Mesothelial cell of epicardium (in vitro differentiated cells): ENCODE results near the gene HNRNPK. TPM values are rescaled to one million over a fixed set of nuclear protein-coding genes. Genes with fewer than 3 reads are reported as not detected.

ENCODE experiments used
- DNase-seq, 2 experiments: peaks; one replicate each; pipeline ENCODE4 v3.0.0; 2021; ENCODE audit warnings: low spot score in 2 of 2; ENCODE audit not compliant: unreplicated experiment in 2 of 2
- H3K27ac Mint-ChIP-seq: 2 replicates; pipeline ENCODE4 v1.8.0; 2021; ENCODE audit warnings: mixed read lengths
- H3K27me3 Mint-ChIP-seq: 2 replicates; pipeline ENCODE4 v1.8.0; 2021; ENCODE audit warnings: low read depth, mixed read lengths
- H3K36me3 Mint-ChIP-seq: 2 replicates; pipeline ENCODE4 v1.8.0; 2021; ENCODE audit warnings: mixed read lengths
- H3K4me1 Mint-ChIP-seq: 2 replicates; pipeline ENCODE4 v1.8.0; 2021; ENCODE audit warnings: mixed read lengths
- H3K4me3 Mint-ChIP-seq: 2 replicates; pipeline ENCODE4 v1.8.0; 2021; ENCODE audit warnings: mild to moderate bottlenecking, moderate library complexity, mixed read lengths
- H3K9me3 Mint-ChIP-seq: 2 replicates; pipeline ENCODE4 v1.8.0; 2021; ENCODE audit warnings: mixed read lengths
- CTCF ChIP-seq: fragments of 200-600 bp; sonication (generic); IDR thresholded peaks from one replicate; pipeline ENCODE4 v1.5.0; 2021; ENCODE audit warnings: antibody characterized with exemption; ENCODE audit not compliant: unreplicated experiment
- total RNA-seq: library from RNA; stranded (reverse); gene quantifications from 3 replicates; pipeline ENCODE4 v1.2.1, GENCODE V29; 2021

Gene HNRNPK
- total RNA-seq, 1 donor from 2014 or later, result 672 TPM

DNA sequence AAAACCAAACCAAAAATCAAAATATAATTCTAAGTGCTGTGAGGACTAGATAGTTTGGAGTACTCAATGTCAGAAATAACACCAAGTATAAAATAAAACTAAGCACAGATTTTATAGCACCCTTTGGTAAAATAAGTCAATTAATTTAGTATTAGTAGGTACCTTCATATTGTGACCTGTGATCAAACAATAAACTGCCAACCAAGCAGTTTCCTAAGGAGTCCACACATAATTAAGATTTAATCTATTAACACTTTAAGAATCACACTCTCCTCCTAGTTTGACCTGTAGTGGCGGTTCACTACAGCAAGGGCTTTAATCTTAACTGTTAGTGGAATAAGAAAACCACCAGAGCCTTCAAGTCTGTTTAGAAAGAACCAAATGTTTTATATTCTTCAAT is 2.8 kb downstream of the HNRNPK start:
- Mint-ChIP-seq H3K27me3 (no peaks in the 10 kb centered on the region), H3K36me3 (peaks cover 44% of the 10 kb centered on the region), H3K27ac (peak overlapping the region; percentile 72), H3K4me1 (peaks cover 44% of the 10 kb centered on the region), H3K9me3 (no peaks in the 10 kb centered on the region), H3K4me3 (peak overlapping the region; percentile 92)
- TF ChIP-seq CTCF, result no peak
- DNase-seq, result no peak

DNA sequence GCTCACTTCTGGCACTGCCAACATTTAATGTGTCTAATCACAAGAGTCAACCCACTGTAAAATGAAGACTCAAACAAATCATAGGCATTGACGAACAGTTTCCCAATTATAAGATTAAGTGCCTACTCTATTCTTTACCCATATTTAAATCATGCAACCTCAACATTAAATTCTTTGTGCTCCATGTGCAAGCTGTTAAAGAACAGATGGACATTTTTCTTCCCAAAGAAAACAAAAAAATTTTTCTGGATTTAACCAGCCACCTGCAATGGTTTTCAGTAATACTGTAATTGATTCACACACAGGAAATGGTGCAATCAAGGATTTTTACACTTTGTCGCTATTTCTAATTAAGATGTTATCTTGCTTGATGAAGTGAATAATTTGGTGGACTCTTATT is 3.6 kb downstream of the HNRNPK start:
- no peak overlapping the region for H3K4me3 Mint-ChIP-seq
- no peak for TF ChIP-seq CTCF
- H3K27me3 Mint-ChIP-seq, result no peaks in the 10 kb centered on the region
- H3K9me3 Mint-ChIP-seq, result no peaks in the 10 kb centered on the region
- H3K4me1 Mint-ChIP-seq, result peaks cover 37% of the 10 kb centered on the region
- peaks cover 52% of the 10 kb centered on the region for H3K36me3 Mint-ChIP-seq
- H3K27ac Mint-ChIP-seq, result peak overlapping the region; percentile 72
- no peak for DNase-seq

GRCh38 chr9:83975300-83975699 is 4.7 kb downstream of the HNRNPK start:
- Mint-ChIP-seq H3K36me3 (peaks cover 62% of the 10 kb centered on the region), H3K27ac (peak overlapping the region; percentile 24), H3K9me3 (no peaks in the 10 kb centered on the region), H3K27me3 (no peaks in the 10 kb centered on the region), H3K4me1 (peaks cover 36% of the 10 kb centered on the region), H3K4me3 (no peak overlapping the region)
- TF ChIP-seq CTCF, result no peak
- no peak for DNase-seq

- H3K9me3 Mint-ChIP-seq, result no peaks in the 10 kb centered on the region
- TF ChIP-seq CTCF, result no peak
- peak overlapping the region; percentile 15 for H3K27ac Mint-ChIP-seq
- H3K27me3 Mint-ChIP-seq, result no peaks in the 10 kb centered on the region
- H3K36me3 Mint-ChIP-seq, result peaks cover 77% of the 10 kb centered on the region
- no peak for DNase-seq
- no peak overlapping the region for H3K4me3 Mint-ChIP-seq
- H3K4me1 Mint-ChIP-seq, result peaks cover 27% of the 10 kb centered on the region
These were observed 7.7 kb downstream of the HNRNPK start for GRCh38 chr9:83972286-83972685.

DNA sequence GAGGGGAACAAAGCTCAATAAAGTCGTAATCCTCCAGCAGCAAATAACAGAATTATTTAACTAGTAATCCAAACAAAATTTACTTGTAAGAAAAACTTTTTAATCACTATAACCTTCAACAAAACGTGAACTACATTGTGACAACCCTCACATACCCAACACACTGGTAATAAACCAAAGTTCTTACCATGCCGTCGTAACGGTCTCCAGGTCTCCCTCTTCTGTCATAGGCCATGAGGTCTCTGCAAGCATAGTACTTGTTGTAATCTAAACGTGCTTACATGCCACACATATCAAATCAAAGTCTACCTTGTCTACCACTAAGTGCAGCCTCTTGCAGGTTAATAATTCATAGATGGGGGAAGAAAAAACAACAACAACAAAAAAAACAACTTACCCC is 8.5 kb downstream of the HNRNPK start:
- Mint-ChIP-seq H3K27ac (no peak overlapping the region), H3K4me1 (peaks cover 21% of the 10 kb centered on the region), H3K4me3 (no peak overlapping the region), H3K27me3 (no peaks in the 10 kb centered on the region), H3K36me3 (peaks cover 77% of the 10 kb centered on the region), H3K9me3 (no peaks in the 10 kb centered on the region)
- TF ChIP-seq CTCF, result no peak
- no peak for DNase-seq

GRCh38 chr9:83969602-83970001 is 10.4 kb downstream of the HNRNPK start:
- no peak overlapping the region for H3K27ac Mint-ChIP-seq
- no peaks in the 10 kb centered on the region for H3K9me3 Mint-ChIP-seq
- DNase-seq, result no peak
- no peak overlapping the region for H3K4me3 Mint-ChIP-seq
- peaks cover 5% of the 10 kb centered on the region for H3K4me1 Mint-ChIP-seq
- H3K27me3 Mint-ChIP-seq, result no peaks in the 10 kb centered on the region
- TF ChIP-seq CTCF, result no peak
- peaks cover 59% of the 10 kb centered on the region for H3K36me3 Mint-ChIP-seq
